Prostate gland (tissue), 2 donors: ENCODE data around the gene LONP1.

Source experiments
- CTCF ChIP-seq, 4 experiments: fragments of 200-600 bp in 2 of 4; fragments of 450-650 bp in 2 of 4; sonication (generic) in 2 of 4; IDR thresholded peaks; 1 replicate in 3 of 4; 2 replicates in 1 of 4; pipeline ENCODE4 v1.5.1; 2016 to 2019; ENCODE audit warnings: antibody characterized with exemption in 4 of 4, mild to moderate bottlenecking in 2 of 4, moderate library complexity in 2 of 4
- POLR2A ChIP-seq: fragments of 450-650 bp; IDR thresholded peaks from one replicate; pipeline ENCODE4 v1.6.1; 2016; ENCODE audit warnings: antibody characterized with exemption, mild to moderate bottlenecking

GRCh38 chr19:5667751-5668271 is 52.1 kb downstream of the LONP1 start:
- TF ChIP-seq POLR2A (no peak), CTCF (IDR thresholded peaks at IDR 0.05) (no peak)
